Endometrium (tissue), 2 donors: ENCODE data around the gene COPG1.

Experiments
- FAIRE-seq: peaks from 2 replicates; lab custom pipeline; 2012; peaks lifted over from hg19 to GRCh38; lab: Jason Lieb, UNC
- donor health status: control.
- donor health status: control.

The COPG1 gene

DNA sequence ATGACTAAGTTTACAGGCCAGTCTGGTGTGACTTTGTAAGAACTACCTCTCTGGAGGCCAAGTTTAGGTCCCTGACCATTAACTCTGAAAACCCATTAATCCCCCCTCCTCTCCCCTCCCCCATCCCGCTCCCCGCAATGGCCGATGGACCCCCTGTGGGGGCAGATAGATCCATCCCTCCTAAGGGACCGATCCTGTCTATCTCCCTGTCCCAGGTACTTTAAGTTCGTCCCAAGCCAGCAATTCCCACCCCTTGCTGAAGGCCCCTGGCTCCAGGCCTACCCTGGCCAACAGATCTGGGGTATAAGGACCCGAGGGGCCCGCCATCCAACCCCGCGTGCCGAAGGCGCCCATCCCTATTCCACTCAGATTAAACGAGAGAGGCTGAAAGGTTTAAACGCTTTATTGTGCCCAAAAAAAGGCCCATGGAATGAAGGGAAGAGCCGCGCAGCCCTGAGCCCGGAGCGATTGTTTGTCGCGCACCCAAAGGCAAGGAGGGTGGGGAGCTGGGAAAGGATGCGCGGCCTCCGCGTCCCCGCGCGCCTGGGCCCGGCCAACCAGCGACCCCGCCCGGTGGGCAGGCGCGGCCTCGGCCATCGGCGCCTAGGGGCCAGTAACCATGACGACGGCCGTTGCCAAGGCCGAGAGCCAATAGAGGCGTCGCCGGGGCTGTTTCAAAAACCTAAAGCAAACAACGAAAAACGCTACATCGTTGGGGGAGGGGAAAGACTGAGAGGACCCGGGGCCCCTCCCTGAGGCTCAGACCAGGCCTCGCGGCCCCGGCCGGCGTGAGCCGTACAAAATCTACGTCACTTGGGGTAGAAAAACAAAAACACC lies 65.2 kb downstream of the COPG1 start:
- FAIRE-seq: no peak

DNA sequence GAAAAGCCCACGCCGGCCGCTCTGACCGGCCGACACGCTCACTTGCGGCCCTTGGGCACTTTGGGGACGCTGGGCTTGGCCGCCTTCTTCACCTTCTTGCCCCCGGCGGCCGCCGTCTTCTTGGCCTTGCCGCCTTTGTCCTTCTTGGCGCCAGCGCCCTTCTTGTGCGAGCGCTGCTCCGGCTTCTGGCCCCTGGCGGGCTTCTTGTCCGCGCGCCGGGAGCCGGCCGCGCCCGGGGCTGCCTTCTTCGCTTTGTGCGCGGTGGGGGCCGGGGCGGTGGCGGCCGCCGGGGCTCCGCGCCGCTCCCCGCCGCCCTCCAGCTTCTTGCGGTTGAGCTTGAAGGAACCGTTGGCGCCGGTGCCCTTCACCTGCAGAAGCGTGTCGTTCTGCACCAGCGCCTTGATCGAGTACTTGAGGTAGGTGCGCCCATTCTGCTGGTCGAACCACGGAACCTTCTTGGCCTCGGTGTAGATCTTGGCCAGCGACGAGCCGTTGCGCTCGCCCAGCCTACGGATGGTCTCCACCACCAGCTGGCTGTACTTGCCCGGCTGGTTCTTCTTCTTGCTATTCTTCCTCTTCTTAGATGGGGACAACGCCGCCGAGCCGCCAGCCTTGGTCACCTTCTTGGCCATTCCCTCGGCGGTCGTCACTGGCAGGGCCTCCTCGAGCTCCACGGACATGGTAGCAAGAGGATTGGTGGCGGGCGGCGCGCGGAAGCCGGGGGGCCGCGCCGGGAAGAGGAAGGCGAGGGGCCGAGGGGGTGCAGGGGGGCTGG lies 66.0 kb downstream of the COPG1 start:
- FAIRE-seq: no peak

DNA sequence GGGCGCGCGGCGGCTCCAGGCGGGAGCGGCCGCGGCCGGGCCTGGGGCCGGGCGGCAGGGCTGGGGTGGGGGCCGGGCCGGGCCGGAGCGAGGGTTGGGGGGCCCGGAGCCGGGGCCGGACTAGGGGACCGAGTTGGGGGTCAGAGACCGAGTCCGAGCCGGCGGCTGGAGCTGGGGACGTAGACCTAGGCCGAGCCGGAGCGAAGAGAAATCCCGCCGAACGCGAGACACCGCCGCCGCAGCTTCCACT lies 66.5 kb downstream of the COPG1 start:
- FAIRE-seq: no peak

DNA sequence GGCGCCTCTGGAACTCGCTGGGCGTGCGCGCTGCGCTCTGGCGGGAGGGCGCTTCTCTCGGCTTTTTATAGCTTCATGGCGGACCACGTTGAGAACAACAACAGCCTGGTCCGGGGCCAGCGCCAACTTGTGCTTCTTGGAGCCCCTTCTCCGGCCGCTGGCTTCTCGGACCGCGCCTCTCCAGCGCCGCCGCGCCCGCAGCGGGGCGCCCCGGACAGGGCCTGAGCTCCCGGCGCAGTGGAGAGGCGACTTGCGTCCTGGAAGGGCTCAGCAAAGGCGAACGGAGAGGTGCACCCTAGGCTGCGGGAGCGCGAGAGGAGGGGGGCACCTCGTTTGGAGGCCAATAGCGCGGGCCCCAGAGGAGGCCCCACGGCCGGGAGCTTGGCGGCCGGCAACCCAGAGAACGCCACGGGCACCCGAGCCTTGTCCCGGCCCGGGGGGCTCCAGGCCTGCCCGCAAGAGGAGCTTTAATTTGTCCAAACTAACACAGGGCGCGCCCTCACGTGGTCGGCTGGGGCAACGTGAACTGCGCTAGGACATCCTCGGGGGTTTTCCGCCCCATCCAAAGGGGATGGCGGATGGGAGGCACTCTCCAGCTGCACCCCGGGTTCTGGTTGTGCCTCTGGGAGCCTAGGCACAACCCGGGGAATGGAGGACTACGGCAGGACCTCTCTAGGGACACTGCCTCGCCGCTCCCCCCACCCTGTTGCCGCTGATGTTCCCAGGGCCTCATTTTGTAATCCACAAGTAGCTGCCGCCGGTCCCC lies 67.0 kb downstream of the COPG1 start:
- no peak for FAIRE-seq

DNA sequence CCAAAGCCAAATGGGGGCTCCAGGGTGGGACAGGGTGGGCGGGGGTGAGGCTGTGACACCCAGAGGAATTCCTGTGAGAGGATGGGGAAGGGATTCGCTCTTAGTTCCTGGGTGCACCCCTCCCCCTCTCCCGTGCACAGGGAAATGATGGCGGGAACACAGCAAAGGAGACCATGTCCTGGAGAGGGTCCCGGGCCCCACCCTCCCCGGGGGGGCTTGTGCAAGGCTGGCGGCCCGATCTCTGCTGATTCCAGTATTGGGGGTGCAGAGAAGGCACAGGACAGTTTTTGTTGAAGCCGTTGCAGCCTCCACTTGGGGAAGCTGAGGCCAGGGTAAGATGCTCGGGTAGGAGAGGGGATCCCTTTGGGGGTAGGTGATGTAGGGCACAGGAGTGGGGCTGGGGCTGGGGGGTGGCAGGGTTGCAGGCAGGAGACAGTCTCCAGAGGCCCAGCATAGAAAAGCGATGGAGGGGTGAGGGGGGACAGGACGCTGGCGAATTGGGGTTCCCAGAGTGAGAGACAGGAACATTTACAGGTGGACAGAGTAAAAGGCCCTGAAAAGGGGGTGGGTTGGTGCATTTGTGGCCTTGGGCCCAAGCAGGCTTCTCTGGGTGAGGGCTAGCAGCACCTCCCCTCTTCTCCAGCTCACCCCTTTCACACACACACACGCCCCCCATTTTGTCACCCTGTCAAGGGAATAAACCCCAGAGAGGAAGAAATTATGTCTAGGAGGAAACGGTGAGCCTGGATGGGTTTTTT lies 67.8 kb downstream of the COPG1 start:
- FAIRE-seq: no peak

DNA sequence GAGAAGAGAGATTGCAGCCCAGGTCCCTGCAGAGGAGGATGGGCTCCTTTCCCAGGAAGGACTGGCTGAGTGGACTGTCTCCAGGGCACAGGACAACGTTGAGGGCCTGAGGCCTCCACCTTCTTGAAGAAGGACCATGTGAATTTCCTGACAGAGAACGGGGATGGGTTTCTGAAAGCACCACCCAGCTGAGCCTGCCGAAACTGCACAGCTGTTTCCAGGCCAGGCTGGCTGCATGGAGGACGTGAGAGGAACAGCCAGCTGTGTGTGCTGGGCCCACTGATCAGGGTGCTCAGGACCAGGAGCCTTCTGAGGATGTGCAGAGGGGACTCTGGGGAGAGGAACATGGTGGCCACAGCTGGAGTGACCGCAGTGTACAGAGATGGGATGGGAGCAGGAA lies 68.4 kb downstream of the COPG1 start:
- FAIRE-seq: no peak

DNA sequence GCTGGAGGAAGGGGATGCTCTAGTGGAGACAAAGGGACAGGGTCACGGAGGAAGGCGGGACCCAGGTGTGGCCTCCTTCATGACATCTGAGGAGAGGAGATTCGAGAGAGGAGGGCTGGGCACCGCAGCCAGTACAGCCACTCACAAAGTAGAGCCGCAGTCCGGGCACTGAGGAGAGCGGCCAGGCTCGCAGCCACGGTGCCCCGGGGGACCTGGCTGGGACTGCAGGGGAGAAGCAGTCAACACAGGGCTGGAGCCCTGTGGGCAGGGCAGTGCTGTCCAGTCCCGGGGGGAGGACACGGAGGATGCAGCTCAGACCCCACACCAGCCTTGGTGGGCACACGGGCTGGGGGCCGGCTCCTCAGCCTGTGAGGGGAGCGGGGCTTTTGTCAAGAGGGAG lies 69.5 kb downstream of the COPG1 start:
- no peak for FAIRE-seq

DNA sequence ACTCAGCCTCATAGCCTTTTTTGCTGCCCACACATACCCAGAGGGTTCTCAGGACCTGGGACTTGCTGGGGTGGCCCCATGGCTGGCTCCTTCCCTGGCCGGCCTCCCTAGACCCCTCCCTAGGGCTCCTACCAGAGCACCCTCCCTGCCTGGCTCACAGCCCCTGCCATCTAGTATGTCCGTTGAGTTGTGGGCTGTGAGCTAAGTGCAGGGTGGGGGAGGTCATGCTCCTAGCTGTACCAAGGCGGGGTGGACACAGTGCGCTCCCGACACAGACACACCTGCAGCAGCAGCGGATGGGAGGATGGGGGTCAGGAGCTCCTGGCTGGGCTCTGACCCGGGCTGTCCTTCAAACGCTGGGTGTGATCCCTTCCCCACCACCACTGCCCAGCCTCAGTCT lies 70.9 kb downstream of the COPG1 start:
- no peak for FAIRE-seq

DNA sequence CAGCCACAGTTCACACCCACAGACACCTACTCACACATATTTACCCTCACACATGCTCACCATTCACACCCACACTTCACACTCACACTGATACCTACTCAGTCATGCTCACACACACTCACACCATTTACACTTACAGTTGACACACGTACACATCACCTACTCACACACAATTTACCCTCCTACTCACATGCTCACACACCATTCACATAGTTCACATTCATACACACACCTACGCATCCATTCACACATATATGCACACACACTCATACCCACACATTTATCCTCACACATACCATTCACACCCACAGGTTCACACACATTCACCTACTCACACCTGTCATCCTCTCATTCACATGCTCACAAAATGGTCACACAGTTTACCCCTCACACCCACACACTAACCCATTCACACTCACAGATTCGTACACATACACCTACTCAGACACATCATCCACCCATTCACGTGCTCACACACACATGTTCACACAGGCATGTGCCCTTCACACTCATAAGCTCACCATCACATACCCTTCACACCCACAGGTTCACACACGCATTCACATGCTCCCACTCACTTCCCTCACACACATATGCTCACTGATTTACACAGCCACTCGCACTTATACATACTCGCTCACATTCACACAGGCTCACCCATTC lies 71.5 kb downstream of the COPG1 start:
- no peak for FAIRE-seq

DNA sequence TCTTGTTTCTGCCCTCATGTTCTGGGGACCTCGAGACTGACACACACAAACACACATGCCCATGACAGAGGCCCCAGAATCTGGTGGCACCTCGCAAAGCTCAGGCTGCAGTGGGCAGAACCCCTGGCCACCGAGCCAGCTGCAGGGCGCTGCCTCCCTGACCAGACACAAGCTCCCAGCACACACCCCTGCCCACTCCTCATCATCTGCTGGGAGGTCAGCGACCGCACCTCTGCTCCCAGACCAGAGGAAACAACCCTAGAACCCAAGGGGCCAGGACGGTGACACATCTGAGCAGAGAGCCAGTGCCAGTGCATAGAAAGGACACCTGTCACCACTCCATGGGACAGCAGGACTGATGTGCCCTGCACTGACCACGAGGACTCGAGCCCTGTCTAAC lies 72.5 kb downstream of the COPG1 start:
- no peak for FAIRE-seq

DNA sequence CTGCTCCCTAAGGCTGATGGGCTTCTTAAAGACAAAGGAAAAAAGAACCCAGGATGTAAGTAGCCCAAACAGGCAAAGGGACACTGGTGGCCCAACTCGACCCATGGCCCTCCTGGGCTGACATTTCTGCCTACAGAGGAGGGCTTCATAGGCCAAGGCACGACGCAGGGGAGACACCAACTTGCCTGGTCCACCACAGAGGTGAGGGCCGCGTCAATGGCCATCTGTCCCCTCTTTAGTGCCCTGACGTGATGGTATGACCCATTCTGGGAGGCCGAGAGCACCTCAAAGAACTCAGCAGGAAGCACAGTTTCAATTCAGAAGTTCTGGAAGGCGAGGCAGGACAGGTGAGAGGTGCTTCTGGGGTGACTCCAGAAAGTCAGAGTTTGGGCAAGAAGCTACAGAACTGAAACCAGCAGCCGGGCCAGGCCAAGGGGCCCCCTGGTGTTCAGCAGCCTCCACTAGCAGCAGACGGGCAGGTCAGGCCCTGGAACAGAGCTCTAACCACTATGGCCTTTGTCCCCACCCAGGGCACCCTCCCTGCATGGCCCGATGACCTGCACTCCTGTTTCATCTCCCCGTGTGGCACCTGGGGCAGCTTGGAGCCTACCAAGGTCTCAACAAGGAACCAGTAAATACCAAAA lies 74.4 kb downstream of the COPG1 start:
- no peak for FAIRE-seq

DNA sequence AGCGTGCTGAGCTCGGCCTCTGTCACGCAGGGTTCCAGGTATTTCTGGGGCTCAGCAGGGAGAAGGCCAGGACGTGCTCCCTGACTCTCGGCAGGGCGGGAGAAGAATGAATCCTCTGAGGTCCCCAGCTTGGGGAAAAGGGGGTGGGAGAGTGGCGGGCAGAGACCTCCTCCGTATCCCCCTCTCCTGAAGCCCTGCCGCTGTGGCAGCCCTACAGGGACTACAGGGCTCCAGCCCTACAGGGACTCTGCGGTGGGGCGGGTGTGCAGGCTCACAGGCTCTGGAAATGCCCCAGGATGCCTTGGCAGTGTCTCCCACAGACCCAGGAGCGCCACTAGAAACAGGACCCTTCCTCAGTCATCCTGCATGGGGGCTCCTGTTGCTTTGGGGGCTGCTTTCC lies 75.4 kb downstream of the COPG1 start:
- no peak for FAIRE-seq

DNA sequence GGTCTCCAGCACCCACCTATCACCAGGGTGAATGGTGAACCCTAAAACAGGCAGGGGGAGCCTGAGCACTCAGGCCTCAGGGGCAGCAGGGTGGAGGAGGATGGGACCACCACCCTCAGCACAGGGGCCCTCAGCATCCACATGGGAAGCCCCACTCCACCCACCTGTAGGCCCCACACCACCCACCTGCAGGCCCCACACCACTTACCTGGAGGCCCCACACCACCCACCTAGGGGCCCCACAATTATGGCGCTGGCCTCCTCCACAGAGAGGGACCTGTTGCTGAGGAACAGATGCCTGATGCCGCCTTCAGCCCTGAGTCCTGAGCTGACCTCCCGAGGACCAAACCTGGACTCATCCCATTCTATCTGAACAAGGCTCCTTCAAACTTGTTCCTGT lies 76.0 kb downstream of the COPG1 start:
- FAIRE-seq: no peak

DNA sequence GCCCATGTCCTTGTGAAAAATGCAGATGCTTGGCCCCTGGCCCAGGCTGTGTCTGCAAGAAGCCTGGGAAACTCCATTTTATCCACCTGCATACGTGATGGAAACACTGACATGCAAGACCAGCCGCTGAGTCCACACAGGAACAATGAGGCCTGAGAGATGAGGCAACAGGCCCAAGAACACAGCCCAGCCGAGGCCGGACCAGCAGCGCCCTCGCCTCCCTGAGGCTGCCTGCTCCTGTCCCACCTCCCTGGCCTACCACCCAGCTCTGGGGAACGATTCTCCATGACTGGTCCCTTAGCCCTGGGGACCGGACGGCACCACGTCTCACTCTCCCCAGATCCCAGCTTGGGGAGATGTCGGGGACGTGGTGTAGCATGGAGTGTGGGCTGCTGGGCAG lies 76.7 kb downstream of the COPG1 start:
- no peak for FAIRE-seq

DNA sequence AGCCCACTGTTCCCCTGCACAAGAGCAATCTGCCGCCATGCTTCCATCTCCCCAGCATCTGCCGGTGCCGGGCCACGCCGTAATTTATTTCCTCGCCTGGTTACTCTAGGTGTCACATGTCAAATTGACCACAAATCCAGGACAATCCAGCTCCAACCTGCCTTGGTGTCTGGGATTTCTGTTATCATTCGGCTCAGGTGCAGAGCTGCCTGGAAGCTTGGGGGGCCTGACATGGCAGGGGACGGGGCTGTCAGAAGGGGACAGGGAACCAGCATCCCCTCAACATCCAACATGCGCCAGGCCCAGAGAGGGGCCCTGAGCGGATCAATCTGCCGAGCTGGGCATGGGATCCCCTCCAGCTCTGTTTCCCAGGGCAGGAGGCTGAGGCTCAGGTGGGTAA lies 77.2 kb downstream of the COPG1 start:
- FAIRE-seq: no peak
